Right ventricle myocardium superior (tissue), 1 donor: Measurements from ENCODE around the gene FUT8. TPM values are rescaled to one million over a fixed set of nuclear protein-coding genes. Genes with fewer than 3 reads are reported as not detected.
"Not testable (repeated sequence)": the region's sequence is repeated elsewhere in the genome, so short reads cannot be mapped to it uniquely, and the experiment has no call there.

Experiments
- ATAC-seq: fragments of 200-7000 bp; cut with Tn5 transposase; one replicate; pipeline ENCODE4 v1.9.1; 2020; ENCODE audit warnings: mild to moderate bottlenecking; ENCODE audit not compliant: poor library complexity
- DNase-seq: peaks from one replicate; pipeline ENCODE4 v3.0.0-alpha.2; 2020
- intact Hi-C: fragments of 100-400 bp; cut with DNase I; formaldehyde crosslinking; loops from one replicate; pipeline ENCODE4 v1.11.2; 2022
- total RNA-seq: library from RNA; stranded (reverse); fragmentation: NEBNext Ultra II Directional; extraction: Animal tissue kit (Norgen Biotek cat#: 25700); gene quantifications from one replicate; pipeline ENCODE4 v1.2.1, GENCODE V29; 2021
- donor health status: DM: no; HTN: yes; CAD: no; lungs with severe emphysema.

The FUT8 gene
- total RNA-seq, 1 donor from 2014 or later = 9.9 TPM

DNA sequence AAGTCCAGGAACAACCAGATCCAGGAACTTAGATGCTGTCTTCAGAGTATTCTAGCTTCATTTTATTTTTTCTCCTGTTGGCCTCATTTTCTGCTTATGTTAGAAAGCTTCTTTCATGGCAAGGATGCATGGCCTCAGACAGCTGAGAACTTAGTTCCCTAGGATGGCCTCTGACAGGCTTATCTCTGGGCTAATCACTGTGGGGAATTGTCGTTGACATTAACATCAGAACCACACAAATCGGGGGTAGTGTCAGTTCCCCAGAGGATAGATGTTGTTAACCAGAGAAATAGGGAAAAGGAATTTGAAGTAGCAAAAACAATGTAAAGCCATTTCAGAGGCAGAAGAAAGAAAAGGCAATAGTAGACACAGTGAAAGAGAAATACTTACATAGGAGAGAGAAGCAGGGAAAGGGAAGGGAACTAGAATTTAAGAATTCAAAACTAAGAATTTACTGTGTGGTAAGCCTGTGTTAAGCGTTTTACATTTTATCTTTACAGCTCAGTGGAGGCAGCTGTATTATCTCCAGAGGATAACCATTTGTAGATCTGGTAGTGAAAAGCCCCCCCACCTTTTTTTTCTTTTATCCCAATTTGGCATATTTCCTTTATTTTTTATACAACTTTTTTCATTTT is 21.8 kb downstream of the FUT8 start:
- DNase-seq (no peak), ATAC-seq (no peak)
- intact Hi-C loops = no loop called here

DNA sequence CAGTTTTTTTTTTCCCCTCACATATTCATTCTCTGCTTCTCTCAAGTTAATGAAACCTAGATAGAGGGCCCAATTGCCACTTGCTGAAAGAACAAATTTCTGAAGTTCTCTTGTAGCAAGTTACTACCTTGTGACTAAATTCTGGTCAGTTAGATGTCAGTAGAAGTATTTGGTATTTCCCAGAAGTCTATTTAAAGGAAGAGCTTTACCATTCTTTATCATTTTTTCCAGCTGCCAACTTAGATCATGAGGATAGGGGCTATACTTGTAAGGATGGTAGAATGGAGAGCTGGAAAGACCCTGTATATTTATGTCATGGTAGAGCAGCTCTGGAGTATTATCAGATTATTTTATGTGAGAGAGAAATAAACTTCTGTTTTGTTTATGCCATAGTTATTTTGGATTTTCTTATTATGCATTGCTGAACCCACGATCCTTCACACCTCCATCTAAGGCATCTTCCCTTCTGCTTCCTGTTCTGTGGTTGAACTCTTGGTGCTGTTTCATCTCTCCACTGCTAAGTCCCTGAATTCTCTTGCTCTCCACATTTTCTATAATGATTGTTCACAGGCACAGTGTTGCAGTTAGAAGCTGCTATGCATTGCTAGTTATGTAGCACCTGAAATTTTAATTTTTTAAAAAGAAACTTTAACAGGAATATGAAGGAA is 25.9 kb downstream of the FUT8 start:
- intact Hi-C loops = no loop called here
- ATAC-seq = no peak
- no peak for DNase-seq

DNA sequence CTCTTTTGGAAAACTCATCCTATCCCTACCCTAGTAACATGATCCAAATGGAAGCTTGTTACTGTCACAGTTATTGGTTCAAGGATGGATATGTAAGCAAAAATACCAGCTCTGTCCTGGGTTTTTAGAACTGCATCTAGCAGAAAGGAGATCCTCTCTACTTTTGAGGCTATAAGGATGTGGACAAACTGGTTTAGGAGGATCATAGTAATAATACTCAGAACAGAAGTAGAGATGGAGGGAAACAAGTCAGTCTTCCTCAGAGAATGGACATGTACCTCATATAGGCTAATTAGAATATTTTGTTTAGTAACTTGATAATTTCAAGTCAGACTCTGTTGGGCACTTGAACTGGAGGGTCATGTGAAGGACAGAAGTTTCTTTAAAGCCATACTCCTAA is 26.6 kb downstream of the FUT8 start:
- ATAC-seq (no peak), DNase-seq (no peak)
- intact Hi-C loops = no loop called here

DNA sequence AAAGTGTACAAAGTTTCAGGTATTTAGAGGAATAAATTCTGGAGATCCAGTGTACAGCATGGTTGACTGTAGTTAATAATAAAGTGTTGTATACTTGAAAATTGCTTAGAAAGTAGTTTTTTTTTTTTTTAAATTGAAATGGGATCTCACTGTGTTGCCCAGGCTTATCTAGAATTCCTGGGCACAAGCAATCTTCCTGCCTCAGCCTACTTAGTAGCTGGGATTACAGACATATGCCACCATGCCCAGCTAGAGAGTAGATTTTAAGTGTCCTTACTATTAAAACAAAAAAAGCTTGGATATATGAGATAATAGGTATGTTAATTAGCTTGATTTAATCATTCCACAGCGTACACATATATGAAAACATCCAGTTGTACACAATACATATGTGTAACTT is 27.7 kb downstream of the FUT8 start:
- ATAC-seq (no peak), DNase-seq (no peak)
- intact Hi-C loops = no loop called here

DNA sequence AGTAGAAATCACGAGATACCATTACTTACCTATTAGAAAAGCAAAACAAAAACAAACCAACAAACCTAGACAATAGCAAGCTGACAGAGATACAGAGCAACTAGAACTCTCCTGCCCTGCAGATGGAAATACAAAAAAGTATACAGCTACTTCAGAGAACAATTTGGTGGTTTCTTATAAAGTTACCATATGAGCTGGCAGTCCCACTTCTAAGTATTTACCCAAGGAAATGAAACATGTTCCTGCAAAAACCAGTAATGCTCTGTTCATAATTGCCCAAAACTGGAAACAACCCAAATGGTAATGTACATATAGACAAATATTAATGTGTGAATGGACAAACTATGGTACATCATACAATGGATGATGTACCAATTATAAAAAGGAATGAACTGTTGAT is 31.7 kb downstream of the FUT8 start:
- intact Hi-C loops = no loop called here
- DNase-seq (no peak), ATAC-seq (no peak)

DNA sequence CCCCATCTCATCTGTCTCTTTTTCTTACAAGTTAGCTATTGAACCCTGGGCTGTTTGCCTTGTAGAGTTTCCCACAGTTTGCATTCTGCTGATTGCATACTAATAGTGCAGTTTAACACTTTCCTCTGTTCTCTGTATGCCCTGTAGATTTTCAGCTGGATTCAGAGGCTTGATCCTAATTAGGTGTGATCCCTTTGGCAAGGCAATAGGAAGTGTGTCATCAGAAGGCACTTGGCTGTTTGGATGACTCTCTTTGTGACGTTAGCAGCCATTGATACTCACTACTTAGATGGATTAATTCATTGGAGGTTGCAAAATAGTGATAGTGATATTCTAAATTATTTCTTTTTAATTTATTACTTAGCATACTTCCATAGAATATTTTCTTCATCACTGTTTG is 33.6 kb downstream of the FUT8 start:
- intact Hi-C loops = no loop called here
- DNase-seq = no peak
- ATAC-seq = no peak

DNA sequence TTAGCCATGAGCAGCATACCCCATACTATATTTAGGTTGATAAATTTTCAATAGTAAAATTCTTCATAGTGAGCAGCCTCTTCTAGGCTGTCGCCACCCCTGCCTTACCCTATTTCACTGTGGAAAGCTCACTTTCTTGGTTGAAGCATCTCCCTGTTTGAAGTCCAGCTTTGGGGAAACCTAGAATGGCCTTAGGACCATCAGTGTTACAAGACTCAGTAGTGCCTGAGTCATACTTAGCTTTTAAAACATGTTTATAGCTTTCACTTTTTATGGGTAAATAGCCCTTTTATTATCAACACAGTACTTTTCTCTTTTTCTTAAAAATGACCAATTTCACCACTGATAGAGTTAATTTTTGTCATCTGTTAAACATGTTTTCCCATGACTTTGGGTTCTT is 37.1 kb downstream of the FUT8 start:
- intact Hi-C loops = no loop called here
- DNase-seq (no peak), ATAC-seq (no peak)

DNA sequence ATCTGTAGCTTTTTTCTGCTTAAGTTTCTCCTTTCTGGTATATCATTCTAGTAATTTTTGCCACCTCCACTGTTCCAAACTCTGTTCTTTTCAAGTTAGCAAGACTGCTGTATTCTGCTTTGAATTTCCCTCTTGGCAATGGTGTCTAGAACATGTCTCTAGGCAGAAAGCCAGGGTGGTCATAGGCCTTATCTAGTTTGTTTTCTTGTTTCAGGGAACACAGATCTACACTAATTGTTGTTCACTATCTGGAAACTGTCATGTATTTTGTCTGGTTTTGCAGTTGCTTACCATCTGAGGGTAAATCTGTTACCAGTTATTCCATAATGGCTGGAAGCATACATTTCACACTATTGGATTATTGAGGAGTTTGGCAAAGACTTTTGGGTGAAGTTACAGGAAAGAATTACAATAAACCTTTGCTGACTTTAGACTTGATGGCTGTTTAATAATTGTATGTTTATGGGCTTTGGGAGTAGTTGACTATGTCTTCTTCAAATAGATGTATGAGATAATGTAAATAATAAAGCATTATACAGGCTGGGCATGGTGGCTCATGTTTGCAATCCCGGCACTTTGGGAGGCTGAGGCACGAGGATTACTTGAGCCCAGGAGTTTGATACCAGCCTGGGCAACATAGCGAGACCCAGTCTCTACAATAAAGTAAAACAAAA is 41.4 kb downstream of the FUT8 start:
- DNase-seq (no peak), ATAC-seq (no peak)
- intact Hi-C loops = no loop called here

DNA sequence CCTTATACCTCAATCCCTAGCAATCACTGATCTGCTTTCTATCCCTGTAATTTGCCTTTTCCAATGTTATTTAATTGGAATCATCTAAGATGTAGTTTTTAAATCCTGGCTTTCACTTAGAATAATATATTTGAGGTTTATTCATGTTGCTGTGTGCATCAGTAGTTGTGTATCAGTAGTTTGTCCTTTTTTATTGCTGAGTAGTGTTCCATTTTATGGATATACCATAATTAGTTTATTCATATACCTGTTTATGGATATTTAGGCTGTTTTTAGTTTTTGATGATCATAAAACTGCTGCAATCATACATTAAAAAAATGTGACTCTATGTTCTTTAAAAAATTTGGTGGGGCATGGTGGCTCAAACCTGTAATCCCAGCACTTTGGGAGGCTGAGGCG is 43.7 kb downstream of the FUT8 start:
- ATAC-seq (no peak), DNase-seq (no peak)
- intact Hi-C loops = no loop called here

DNA sequence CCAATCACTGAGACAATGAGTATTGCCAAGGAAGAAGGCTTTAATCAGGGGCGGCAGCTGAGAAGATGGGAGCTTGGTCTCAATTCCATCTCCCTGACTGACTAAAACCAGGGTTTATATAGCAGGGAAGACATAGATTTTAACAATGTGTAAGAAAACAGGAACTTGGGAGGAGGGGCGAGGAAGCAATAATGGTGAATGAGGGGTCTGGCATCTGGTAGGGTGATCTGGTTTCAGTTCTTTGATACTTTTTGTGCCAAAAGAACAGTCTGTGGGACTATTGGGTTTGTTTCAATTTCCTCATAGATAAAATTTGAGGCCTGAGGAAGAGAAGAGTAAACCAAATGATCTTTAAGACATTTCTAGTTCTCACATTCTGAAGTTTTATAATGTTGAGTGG is 49.2 kb downstream of the FUT8 start:
- intact Hi-C loops = no loop called here
- no peak for ATAC-seq

DNA sequence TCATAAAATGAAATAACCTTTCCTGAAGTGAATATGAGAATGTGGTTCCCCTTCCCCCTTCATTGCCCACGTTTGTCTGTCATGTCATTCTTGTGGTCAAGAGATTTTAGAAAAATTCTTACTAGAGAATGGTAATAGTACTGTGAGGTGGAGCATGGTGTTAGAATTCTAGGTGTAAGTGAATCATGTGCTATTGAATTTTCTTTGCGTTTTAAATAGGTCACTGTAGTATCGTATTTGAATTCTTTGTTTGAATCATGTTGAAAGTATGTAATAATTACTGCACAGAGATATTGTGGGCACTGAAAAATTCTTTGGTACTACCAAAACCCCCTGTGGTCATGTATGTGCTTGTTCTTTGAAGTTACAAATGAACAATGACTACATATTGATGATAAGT is 49.9 kb downstream of the FUT8 start:
- intact Hi-C loops = no loop called here
- ATAC-seq = no peak
- no peak for DNase-seq

More for the DNA sequence above, 49.2 kb downstream of the FUT8 start:
- DNase-seq = no peak

DNA sequence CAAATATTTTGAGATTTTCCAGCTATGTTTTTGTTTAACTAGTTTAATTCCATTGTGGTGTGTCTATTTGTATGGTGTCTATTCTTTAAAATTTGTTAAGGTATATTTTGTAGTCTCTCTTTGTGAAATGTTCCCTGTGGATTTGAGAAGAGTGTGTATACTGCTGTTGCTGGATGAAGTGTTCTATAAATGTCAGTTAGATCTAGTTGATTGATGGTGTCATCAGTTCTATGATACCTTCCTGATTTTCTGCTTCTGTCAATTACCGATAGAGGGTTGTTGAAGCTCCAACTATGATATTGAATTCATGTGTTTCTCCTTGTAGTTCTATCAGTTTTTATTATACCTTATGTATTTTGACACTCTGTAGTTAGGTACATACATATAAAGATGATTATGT is 53.1 kb downstream of the FUT8 start:
- intact Hi-C loops = no loop called here
- DNase-seq = no peak

DNA sequence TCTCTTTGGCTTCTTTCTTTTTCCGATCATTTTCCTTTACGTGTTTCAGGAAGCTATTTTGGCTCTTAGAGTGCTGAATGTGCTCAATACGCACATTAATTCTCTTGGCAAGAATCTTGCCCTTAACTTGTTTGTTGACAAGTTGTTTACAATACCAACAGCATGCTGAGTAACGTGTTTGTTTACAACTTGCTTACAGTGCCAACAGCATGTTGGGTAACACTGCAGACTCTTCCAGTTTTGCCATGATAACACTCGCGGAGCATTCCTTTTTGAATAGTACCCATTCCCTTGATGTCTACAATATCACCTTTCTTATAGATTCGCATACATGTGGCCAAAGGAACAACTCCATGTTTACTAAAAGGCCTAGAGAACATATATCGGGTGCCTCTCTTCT is 55.4 kb downstream of the FUT8 start:
- DNase-seq, ATAC-seq, intact Hi-C loops: not testable (repeated sequence)

More for the DNA sequence above, 53.1 kb downstream of the FUT8 start:
- no peak for ATAC-seq

DNA sequence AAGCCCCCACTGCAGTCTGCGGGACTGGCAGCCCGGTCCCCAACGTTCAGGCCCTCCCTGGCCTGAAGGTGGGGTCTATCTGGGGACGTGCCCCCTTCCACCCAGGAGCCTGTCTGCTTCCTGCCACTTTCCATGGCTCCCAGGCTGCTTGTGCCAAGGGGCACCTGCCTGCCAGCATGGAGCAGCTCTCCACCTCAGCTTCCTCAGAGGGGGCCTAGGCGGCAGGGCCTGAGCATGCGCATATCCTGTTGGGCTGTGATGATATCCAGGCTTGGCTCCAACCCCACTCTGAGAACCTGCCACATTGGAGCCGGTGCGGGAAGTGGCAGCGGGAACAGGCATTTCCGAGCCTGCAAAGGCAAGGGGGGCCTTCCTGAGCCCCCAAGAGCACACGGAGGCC is 57.4 kb downstream of the FUT8 start:
- ATAC-seq (no peak), DNase-seq (no peak)
- intact Hi-C loops = no loop called here

DNA sequence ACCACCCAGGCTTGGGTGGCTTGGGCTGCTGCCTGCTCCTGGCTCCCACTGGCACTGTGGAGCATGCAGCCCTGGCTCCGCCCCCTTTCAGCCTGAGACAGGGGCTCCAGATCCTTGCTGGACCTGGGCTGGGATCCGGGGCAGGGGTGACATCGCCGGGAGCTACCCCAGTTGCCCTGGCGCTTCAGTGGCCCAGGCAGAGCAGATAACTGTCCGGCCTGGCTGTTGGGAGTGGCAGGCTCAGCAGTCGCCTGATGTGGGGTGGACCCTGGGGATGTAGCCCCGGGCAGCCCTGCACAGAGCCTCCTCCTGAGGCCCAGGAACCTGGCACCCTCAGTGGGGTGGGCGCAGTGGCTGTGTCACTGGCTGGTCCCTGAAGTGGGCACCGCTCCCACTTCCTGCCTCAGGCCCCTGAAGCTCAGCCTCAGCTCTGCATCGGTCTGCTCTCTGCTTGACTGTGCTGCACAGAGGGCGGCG is 57.9 kb downstream of the FUT8 start:
- DNase-seq = no peak
- intact Hi-C loops = no loop called here
- no peak for ATAC-seq

DNA sequence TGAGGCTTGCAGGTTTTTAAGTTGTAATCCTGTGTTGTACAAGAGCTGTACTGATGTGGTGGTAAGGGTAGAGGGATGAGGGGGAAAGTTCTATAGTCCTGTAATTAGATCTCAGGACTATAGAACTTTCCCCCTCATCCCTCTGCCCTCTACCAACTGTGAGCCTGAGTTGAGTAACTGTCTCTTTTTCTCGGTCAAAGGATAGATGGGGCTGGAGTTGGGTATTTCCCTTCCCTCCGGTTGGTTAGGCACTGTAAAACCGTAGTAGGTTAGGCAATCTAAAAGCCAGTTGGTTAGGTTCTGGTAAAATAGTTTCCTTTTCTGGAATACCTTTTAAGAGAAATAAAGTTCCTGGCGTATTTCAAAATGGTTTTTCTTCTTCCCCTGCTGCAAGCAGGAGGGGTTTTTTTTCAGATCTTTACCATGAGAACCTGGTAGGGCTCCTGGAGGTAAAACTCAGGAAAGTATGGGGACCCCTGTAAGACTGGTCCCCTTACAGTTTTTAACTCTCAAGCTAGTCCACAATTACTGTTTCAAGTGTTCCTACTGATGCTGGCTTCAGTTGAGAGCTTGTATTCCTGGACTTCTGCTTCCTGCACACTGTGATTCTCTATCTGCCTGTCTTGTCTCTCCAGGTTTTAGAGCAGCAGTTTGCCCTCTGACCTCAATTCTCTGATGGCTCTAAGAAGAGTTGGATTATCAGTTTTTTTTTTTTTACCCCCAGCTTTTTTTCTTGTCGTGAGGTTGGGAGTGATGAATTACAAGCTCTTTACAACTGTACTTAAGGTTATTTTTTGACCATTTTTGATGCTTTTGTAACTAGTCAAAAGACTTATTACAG is 58.7 kb downstream of the FUT8 start:
- ATAC-seq (no peak), DNase-seq (no peak)
- intact Hi-C loops = no loop called here

DNA sequence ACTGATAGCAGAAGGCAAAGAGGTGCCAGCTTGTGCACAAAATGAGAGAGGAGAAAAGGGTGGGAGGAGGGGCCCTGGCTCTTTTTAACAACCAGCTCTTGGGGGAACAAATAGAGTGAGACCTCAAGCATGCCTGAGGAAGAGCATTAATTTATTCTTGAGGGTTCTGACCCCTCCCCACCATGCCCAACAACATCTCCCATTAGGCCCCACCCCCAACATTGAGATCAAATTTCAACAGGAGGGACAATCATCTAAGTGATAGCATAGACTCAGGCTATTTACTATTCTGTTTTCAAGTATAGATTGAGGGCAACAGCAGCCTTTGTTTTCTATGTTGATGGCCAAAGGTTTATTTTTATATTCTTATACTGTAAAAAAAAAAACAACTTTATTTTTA is 59.7 kb downstream of the FUT8 start:
- no peak for ATAC-seq
- no peak for DNase-seq
- intact Hi-C loops = no loop called here

DNA sequence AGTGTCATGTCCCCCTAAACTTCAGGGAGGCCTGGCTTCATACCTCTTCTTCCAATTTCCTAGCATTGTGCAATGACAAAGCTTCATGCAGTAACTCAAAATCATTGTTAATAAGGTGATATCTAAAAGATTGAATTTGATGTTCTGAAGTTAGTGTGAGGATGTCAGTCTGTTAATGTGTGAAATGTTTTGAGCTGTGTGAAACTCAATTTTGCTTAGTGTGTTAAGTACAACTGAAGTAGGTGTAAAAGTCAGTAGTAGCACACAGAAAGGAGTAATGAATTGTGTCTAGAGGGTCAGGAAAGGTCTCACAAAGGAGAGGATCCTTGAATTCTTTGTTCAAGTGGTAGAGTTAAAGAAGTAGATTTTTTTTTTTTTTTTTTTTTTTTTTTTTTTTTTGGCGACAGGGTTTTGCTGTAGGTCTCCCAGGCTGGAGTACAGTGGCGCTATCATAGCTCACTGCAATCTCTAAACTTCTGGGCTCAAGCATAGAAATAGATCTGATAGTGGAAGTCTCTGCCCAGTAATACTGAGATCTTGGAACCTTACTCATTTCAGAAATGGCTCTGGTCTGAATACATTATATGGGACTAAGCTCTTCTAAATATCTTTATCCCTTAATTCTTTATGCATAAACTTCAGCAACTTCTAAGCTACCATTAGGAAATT is 63.9 kb downstream of the FUT8 start:
- ATAC-seq (no peak), DNase-seq (no peak)
- intact Hi-C loops = no loop called here

DNA sequence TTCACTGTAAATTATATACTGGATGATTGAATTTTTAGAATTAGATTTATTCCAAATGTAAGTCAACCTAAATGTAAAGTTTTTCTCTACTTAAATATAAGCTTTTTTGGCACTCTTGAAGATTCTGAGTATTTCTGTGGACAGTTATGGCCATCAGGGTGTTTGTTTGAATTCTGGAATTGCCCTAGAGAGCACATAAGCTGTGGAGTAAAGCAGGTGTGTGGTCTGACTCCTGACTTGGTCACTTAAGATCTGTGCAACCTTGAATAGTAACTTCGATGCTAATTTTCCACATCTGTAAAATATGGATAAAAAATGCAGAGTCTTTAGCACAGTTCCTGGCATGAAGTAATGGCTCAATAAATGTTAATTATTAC is 64.4 kb downstream of the FUT8 start:
- no peak for DNase-seq
- intact Hi-C loops = no loop called here
- no peak for ATAC-seq
